Measurements from ENCODE around the gene FBN2. TPM values are rescaled to one million over a fixed set of nuclear protein-coding genes. Genes with fewer than 3 reads are reported as not detected.

Gene FBN2
- total RNA-seq, 4 donors from 2014 or later: 5.3 to 19.4 (median 7.5) TPM

DNA sequence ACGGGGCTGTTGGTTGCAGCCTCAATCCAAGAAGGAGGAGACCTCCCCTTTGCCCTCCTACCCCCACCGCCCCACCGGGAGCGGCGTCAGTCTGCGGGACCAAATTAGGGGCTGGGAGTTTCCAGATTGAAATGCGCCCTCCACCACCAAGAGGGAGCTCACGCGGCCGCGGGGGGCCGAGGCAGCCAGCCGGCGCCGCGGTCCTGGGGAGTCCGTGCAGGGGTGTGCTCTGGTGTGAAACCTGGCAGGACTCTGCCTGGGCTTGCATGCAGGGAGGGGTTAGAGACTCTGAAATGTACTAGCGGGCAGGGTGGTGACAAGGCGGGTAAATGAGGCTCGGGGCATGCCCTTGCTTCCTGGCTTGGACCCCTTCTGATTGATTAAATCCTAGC lies 989 bp upstream of the FBN2 start:
- TF ChIP-seq, protein P1, sequence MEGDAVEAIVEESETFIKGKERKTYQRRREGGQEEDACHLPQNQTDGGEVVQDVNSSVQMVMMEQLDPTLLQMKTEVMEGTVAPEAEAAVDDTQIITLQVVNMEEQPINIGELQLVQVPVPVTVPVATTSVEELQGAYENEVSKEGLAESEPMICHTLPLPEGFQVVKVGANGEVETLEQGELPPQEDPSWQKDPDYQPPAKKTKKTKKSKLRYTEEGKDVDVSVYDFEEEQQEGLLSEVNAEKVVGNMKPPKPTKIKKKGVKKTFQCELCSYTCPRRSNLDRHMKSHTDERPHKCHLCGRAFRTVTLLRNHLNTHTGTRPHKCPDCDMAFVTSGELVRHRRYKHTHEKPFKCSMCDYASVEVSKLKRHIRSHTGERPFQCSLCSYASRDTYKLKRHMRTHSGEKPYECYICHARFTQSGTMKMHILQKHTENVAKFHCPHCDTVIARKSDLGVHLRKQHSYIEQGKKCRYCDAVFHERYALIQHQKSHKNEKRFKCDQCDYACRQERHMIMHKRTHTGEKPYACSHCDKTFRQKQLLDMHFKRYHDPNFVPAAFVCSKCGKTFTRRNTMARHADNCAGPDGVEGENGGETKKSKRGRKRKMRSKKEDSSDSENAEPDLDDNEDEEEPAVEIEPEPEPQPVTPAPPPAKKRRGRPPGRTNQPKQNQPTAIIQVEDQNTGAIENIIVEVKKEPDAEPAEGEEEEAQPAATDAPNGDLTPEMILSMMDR (IDR thresholded peaks at IDR 0.05): no peak
- TF ChIP-seq POLR2AphosphoS5 (IDR thresholded peaks at IDR 0.05) (no peak), EP300 (IDR thresholded peaks at IDR 0.05) (no peak), POLR2A (IDR thresholded peaks at IDR 0.05) (no peak)
- peak overlapping the region; percentile 56 to 71 for H3K4me3 ChIP-seq
- H3K36me3 ChIP-seq: no peaks in the 10 kb centered on the region
- ATAC-seq: peak; percentile 3
- 0% methylated on average over 1 to 3 of the region's 20 CpGs for WGBS, 2 donors (ENCODE audit: low coverage in 1 of 2)
- H3K27ac ChIP-seq: peak overlapping the region in 3 of 4 donors; percentile 80 to 81 (median 81)
- peaks cover 45% of the 10 kb centered on the region for H3K27me3 ChIP-seq
- H3K9me3 ChIP-seq: peaks cover 0 to 10% (median 0%) of the 10 kb centered on the region in 3 donors
- peaks cover 0 to 35% (median 0%) of the 10 kb centered on the region in 3 donors for H3K4me1 ChIP-seq

DNA sequence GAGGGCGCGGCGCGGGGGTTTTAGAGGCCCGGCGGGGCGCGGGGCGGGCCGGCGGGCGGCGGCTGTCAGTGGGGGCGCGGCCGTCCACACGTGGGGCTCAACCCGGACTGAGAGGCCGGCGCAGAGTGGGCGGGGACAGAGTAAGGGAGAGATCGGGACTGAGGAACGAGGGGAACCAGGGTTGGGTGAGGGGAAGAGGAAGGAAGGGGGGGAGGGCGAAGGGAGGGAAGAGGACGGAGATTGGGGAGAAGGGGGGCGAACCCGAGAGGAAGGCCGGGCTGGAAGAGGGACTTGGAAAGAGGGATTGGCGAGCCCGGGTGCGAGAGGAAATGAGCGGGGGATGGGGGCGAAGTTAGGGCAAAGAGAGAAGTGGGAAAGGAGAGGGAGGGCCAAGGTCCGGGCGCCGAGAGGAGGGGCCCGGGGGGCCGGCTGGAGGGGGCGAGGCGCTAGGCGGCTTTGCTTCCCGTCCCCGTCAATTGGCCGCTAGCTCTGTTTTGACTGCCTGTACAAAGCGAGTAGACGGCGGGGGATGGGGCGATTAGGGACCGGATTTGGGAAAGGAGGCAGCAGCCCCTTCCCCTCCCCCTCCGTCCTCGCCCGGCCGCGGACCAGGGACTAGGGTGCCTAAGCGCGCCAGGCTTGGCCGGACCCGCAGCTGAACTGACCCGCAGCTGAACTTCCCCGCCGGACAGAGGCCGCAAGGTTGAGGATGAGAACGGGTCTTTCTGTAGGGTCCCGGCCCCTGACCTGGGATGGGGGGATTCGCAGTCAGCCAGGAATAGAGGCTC lies 399 bp upstream of the FBN2 start:
- Histone ChIP-seq H3K4me1 (peaks cover 0 to 35% (median 0%) of the 10 kb centered on the region in 3 donors), H3K4me3 (peak overlapping the region; percentile 56 to 71), H3K36me3 (no peaks in the 10 kb centered on the region), H3K9me3 (peaks cover 0 to 5% (median 0%) of the 10 kb centered on the region in 3 donors), H3K27ac (peak overlapping the region in 3 of 4 donors; percentile 80 to 81 (median 81)), H3K27me3 (peaks cover 45% of the 10 kb centered on the region)
- TF ChIP-seq EP300 (IDR thresholded peaks at IDR 0.05): no peak
- peak; percentile 81 for ATAC-seq
- 0 to 1% methylated on average over 32 of the region's 65 CpGs for WGBS, 2 donors (ENCODE audit: low coverage in 1 of 2)

DNA sequence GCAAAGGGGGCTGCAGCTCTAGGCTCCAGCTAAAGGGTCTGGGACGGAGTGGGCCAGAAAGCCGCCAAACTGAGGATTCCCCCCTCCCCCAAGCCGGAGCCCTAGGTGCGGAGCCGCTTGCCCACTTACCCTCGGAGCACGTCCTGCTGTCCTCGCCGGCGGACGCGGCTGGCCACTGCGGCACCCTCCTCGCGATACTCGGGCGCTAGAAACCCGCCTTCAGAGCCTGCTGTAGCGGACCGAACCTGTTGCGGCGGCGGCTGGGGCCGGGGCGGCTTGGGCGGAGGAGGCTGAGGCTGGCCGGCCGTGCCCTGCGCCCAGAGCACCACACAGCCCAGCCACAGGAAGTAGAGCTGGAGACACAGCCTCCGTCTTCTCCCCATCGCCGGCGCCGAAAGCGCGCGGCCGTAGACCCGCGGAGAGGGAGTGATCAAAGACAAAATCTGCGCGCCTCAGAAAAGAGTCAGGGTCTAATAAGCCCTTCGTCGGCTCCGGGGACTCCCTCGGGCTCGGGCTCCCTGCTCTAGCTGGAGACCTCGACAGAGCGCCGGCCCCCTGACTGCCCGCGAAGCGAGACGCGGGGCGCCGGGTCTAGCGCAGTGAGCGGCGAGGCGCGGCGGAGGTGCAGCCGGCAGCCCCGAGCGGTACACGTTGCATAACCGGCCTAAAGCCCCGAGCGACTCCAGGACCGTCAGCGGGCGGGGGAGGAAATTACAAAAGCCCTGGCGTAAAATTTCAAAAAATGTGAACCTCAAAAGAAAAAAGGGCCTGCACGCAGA lies 635 bp downstream of the FBN2 start:
- peak; percentile 64 for ATAC-seq
- Histone ChIP-seq H3K4me1 (peaks cover 0 to 35% (median 0%) of the 10 kb centered on the region in 3 donors), H3K36me3 (no peaks in the 10 kb centered on the region), H3K27me3 (peaks cover 45% of the 10 kb centered on the region), H3K9me3 (no peaks in the 10 kb centered on the region), H3K4me3 (peak overlapping the region; percentile 56 to 71), H3K27ac (peak overlapping the region in 3 of 4 donors; percentile 80 to 81 (median 81))
- 0% methylated on average over 1 to 17 of the region's 75 CpGs for WGBS, 2 donors (ENCODE audit: low coverage in 1 of 2)
- no peak for TF ChIP-seq EP300 (IDR thresholded peaks at IDR 0.05)
- no peak for TF ChIP-seq POLR2A (IDR thresholded peaks at IDR 0.05)
- no peak for TF ChIP-seq POLR2AphosphoS5 (IDR thresholded peaks at IDR 0.05)
- TF ChIP-seq, protein P1 (IDR thresholded peaks at IDR 0.05): no peak

DNA sequence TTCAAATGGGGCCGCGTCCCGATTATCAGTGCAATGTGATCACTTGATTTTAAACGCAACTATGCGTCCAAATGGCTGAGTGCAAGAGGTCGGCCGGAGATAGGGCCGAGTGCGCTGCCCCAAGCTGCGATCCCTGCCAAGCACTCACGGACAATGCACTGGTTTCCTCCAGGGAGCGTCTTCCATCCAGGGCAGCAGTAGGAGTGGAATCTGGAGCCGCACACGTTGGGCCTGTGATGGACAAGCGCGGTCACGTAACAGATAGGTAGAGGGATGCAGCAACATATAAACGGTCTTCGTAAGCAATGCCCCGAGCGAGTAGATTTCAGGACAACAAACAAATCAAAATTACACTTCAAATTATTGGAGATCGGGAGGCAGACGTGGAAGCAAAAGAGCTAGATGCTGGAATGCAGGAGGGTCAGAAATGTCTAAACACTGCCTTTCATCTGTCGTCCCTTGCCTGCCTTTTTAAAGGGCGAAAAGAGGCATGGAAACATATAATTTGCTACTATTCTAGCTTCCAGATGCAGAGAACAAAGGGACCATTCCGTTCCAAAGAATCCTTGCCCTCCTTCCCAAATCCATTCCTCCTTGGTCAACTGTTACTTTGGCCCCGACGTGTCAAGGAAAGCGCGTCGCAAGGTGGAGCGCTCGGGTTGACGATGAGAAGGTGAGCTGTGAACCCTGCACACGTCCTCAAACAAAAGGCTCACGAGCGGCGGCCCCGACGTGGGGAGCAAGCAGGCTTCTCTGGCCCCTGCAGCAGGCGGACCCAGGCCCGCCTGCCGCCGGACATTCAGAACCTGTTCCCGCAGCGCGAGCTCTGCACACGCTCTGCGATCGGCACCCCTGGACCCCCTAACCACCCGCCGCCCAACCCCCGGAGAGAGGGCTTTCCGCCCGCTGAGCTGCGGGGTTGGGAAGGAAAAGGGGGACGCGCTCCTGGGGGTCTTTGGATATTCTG lies 1.5 kb downstream of the FBN2 start:
- Histone ChIP-seq H3K27me3 (peaks cover 45% of the 10 kb centered on the region), H3K36me3 (no peaks in the 10 kb centered on the region), H3K4me3 (peak overlapping the region; percentile 56 to 71), H3K4me1 (peaks cover 0 to 35% (median 0%) of the 10 kb centered on the region in 3 donors), H3K9me3 (no peaks in the 10 kb centered on the region), H3K27ac (peak overlapping the region in 3 of 4 donors; percentile 80 to 81 (median 81))
- WGBS, 2 donors (ENCODE audit: low coverage in 1 of 2): 31% methylated on average over 16 to 27 of the region's 58 CpGs
- ATAC-seq: no peak
- no peak for TF ChIP-seq POLR2A (IDR thresholded peaks at IDR 0.05)
- TF ChIP-seq, protein P1 (IDR thresholded peaks at IDR 0.05): peak in 1 of 4 experiments; percentile 17
- TF ChIP-seq POLR2AphosphoS5 (IDR thresholded peaks at IDR 0.05): no peak
